ENCODE measurements around the gene CAMK2G.

GRCh38 chr10:73891540-73891939, 17.2 kb upstream of the CAMK2G start:
- TF ChIP-seq POLR2A (IDR thresholded peaks at IDR 0.05) (no peak), POLR2AphosphoS5 (IDR thresholded peaks at IDR 0.05) (no peak), CTCF (IDR thresholded peaks at IDR 0.05) (no peak), EP300 (IDR thresholded peaks at IDR 0.05; ENCODE audit: low read depth) (no peak)
